HPDE6-E6E7 (cell line): ENCODE data around the gene RBM46.

Experiments
- DNase-seq: peaks from one replicate; pipeline ENCODE4 v3.0.0; 2011; ENCODE audit warnings: missing footprints; ENCODE audit errors: extremely low spot score

Gene RBM46

GRCh38 chr4:154781126-154781982 lies at the start of gene RBM46:
TSS of gene RBM46 (plus strand) at chr4:154781272. CDS start at chr4:154796753, 15,481 bp downstream.
- DNase-seq: no peak

- no peak for DNase-seq
Observed at GRCh38 chr4:154731756-154732155, 49.3 kb upstream of the RBM46 start.

- DNase-seq: no peak
Observed at GRCh38 chr4:154732669-154733068, 48.4 kb upstream of the RBM46 start.

GRCh38 chr4:154736770-154737169 lies 44.3 kb upstream of the RBM46 start:
- no peak for DNase-seq

GRCh38 chr4:154738426-154738825 lies 42.6 kb upstream of the RBM46 start:
- peak; percentile 34 for DNase-seq

- no peak for DNase-seq
Observed at GRCh38 chr4:154739111-154739510, 42.0 kb upstream of the RBM46 start.

GRCh38 chr4:154740462-154740861 lies 40.6 kb upstream of the RBM46 start:
- DNase-seq: no peak

GRCh38 chr4:154741131-154741665 lies 39.9 kb upstream of the RBM46 start:
- DNase-seq: no peak

- no peak for DNase-seq
Observed at GRCh38 chr4:154741922-154742850, 38.9 kb upstream of the RBM46 start.

- peak; percentile 86 for DNase-seq
Observed at GRCh38 chr4:154743683-154744340, 37.3 kb upstream of the RBM46 start, which contains the start of gene LRAT. TSS of gene LRAT (plus strand) at chr4:154744000. CDS start at chr4:154744327, 327 bp downstream.

GRCh38 chr4:154744341-154744926 lies 36.6 kb upstream of the RBM46 start:
- peak; percentile 9 for DNase-seq

- DNase-seq: no peak
Observed at GRCh38 chr4:154757713-154758112, 23.4 kb upstream of the RBM46 start.

- DNase-seq: no peak
Observed at GRCh38 chr4:154760895-154761294, 20.2 kb upstream of the RBM46 start.

GRCh38 chr4:154778264-154778663 lies 2.8 kb upstream of the RBM46 start:
- no peak for DNase-seq

- peak; percentile 20 for DNase-seq
Observed at GRCh38 chr4:154779362-154779947, 1.6 kb upstream of the RBM46 start.

- no peak for DNase-seq
Observed at GRCh38 chr4:154781983-154782293, 866 bp downstream of the RBM46 start.

GRCh38 chr4:154807042-154807630 lies 26.1 kb downstream of the RBM46 start:
- DNase-seq: no peak

- no peak for DNase-seq
Observed at GRCh38 chr4:154818230-154818629, 37.2 kb downstream of the RBM46 start.

GRCh38 chr4:154822775-154823174 lies 41.7 kb downstream of the RBM46 start:
- DNase-seq: no peak

GRCh38 chr4:154836030-154836429 lies 55.0 kb downstream of the RBM46 start:
- no peak for DNase-seq

- no peak for DNase-seq
Observed at GRCh38 chr4:154836513-154836912, 55.4 kb downstream of the RBM46 start.
